ENCODE measurements around the gene EEFSEC. TPM values are rescaled to one million over a fixed set of nuclear protein-coding genes. Genes with fewer than 3 reads are reported as not detected.

EEFSEC gene
- total and polyA plus RNA-seq, 2 experiments from 2014 or later = 10.1 to 16.2 TPM

- no peak for TF ChIP-seq CREB1 (CRISPR knock-in tag; IDR thresholded peaks at IDR 0.05; ENCODE audit: low read depth)
- TF ChIP-seq REST (IDR thresholded peaks at IDR 0.05; ENCODE audit: unreplicated experiment) = no peak
- TF ChIP-seq ZNF114 (CRISPR knock-in tag; IDR thresholded peaks at IDR 0.05) = no peak
- peaks cover 2% of the 10 kb centered on the region for H3K27me3 Mint-ChIP-seq (ENCODE audit: insufficient read depth, low read depth, poor library complexity)
- Histone ChIP-seq H3F3A (replicated peaks; ENCODE audit: low read depth) (no peaks in the 10 kb centered on the region), H4K20me1 (replicated peaks; ENCODE audit: insufficient read depth) (no peaks in the 10 kb centered on the region), H3K27ac (ENCODE audit: low read depth) (no peak overlapping the region), H3K4me2 (no peak overlapping the region), H3K4me3 (no peak overlapping the region), H3K79me2 (replicated peaks; ENCODE audit: insufficient read depth) (no peaks in the 10 kb centered on the region), H2AFZ (no peak overlapping the region), H3K36me3 (ENCODE audit: insufficient read depth) (no peaks in the 10 kb centered on the region), H3K4me1 (ENCODE audit: insufficient read depth) (peaks cover 13% of the 10 kb centered on the region), H3K27me3 (ENCODE audit: insufficient read depth) (no peaks in the 10 kb centered on the region), H3K9me2 (ENCODE audit: insufficient read depth) (no peaks in the 10 kb centered on the region)
- peaks cover 27% of the 10 kb centered on the region for H3K4me1 Mint-ChIP-seq
- H3K4me3 Mint-ChIP-seq = no peak overlapping the region
- no peaks in the 10 kb centered on the region for H3K9me3 Mint-ChIP-seq
- H3K36me3 Mint-ChIP-seq (ENCODE audit: low read depth) = peaks cover 4% of the 10 kb centered on the region; the same call in 1 of the 3 replicates
- DNase-seq (ENCODE audit: low spot score) (no peak), ATAC-seq (no peak)
- H3K27ac Mint-ChIP-seq = no peak overlapping the region
Observed at GRCh38 chr3:128351546-128351945, 198.3 kb downstream of the EEFSEC start.

- Mint-ChIP-seq H3K36me3 (ENCODE audit: low read depth) (peaks cover 4% of the 10 kb centered on the region; the same call in 1 of the 3 replicates), H3K27ac (no peak overlapping the region), H3K4me3 (no peak overlapping the region), H3K27me3 (ENCODE audit: insufficient read depth, low read depth, poor library complexity) (peaks cover 2% of the 10 kb centered on the region), H3K4me1 (peaks cover 23% of the 10 kb centered on the region), H3K9me3 (no peaks in the 10 kb centered on the region)
- Histone ChIP-seq H4K20me1 (replicated peaks; ENCODE audit: insufficient read depth) (no peaks in the 10 kb centered on the region), H3K4me3 (no peak overlapping the region), H3K79me2 (replicated peaks; ENCODE audit: insufficient read depth) (no peaks in the 10 kb centered on the region), H3K36me3 (ENCODE audit: insufficient read depth) (no peaks in the 10 kb centered on the region), H3F3A (replicated peaks; ENCODE audit: low read depth) (no peaks in the 10 kb centered on the region), H3K9me2 (ENCODE audit: insufficient read depth) (no peaks in the 10 kb centered on the region), H3K4me1 (ENCODE audit: insufficient read depth) (peaks cover 13% of the 10 kb centered on the region), H3K27me3 (ENCODE audit: insufficient read depth) (no peaks in the 10 kb centered on the region), H3K27ac (ENCODE audit: low read depth) (no peak overlapping the region), H2AFZ (no peak overlapping the region), H3K4me2 (no peak overlapping the region)
- ATAC-seq = no peak
- no peak for DNase-seq (ENCODE audit: low spot score)
- TF ChIP-seq STAT1 (IDR thresholded peaks at IDR 0.05; ENCODE audit: unreplicated experiment) (no peak), JUNB (IDR thresholded peaks at IDR 0.05; ENCODE audit: unreplicated experiment) (no peak), POLR2AphosphoS5 (IDR thresholded peaks at IDR 0.05; ENCODE audit: low read depth) (no peak), ETS1 (IDR thresholded peaks at IDR 0.05) (no peak), ZNF114 (CRISPR knock-in tag; IDR thresholded peaks at IDR 0.05) (no peak), ZNF331 (CRISPR knock-in tag; IDR thresholded peaks at IDR 0.05; ENCODE audit: low read depth) (no peak), NANOG (IDR thresholded peaks at IDR 0.05; ENCODE audit: borderline replicate concordance) (no peak), CREB1 (CRISPR knock-in tag; IDR thresholded peaks at IDR 0.05; ENCODE audit: low read depth) (no peak)
- TF ChIP-seq, protein P1, sequence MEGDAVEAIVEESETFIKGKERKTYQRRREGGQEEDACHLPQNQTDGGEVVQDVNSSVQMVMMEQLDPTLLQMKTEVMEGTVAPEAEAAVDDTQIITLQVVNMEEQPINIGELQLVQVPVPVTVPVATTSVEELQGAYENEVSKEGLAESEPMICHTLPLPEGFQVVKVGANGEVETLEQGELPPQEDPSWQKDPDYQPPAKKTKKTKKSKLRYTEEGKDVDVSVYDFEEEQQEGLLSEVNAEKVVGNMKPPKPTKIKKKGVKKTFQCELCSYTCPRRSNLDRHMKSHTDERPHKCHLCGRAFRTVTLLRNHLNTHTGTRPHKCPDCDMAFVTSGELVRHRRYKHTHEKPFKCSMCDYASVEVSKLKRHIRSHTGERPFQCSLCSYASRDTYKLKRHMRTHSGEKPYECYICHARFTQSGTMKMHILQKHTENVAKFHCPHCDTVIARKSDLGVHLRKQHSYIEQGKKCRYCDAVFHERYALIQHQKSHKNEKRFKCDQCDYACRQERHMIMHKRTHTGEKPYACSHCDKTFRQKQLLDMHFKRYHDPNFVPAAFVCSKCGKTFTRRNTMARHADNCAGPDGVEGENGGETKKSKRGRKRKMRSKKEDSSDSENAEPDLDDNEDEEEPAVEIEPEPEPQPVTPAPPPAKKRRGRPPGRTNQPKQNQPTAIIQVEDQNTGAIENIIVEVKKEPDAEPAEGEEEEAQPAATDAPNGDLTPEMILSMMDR (conservative IDR thresholded peaks at IDR 0.05; ENCODE audit: low read depth in 2 of 2) = no peak
Observed at GRCh38 chr3:128352326-128352725, 199.0 kb downstream of the EEFSEC start.
